Activated T-cell treated with anti-CD3 and anti-CD28 coated beads, Interleukin-2, amount 50 U/mL, for 4 hours (primary cell): Measurements from ENCODE around the gene ULK2. TPM values are rescaled to one million over a fixed set of nuclear protein-coding genes. Genes with fewer than 3 reads are reported as not detected.

Experiments
- ATAC-seq, 2 donors: fragments of 200-7000 bp; cut with Tn5 transposase; one replicate each; pipeline ENCODE4 v1.10.0; 2021
- DNase-seq: peaks from one replicate; pipeline ENCODE4 v3.0.0-alpha.2; 2020
- H3K27me3 Mint-ChIP-seq: one replicate; pipeline ENCODE4 v1.8.0; 2021; ENCODE audit warnings: low read depth, mixed read lengths
- H3K36me3 Mint-ChIP-seq: one replicate; pipeline ENCODE4 v1.8.0; 2022; ENCODE audit warnings: mixed read lengths; ENCODE audit not compliant: insufficient read depth
- H3K4me1 Mint-ChIP-seq: one replicate; pipeline ENCODE4 v1.8.0; 2021; ENCODE audit warnings: low read depth, mixed read lengths
- H3K4me3 Mint-ChIP-seq: one replicate; pipeline ENCODE4 v1.8.0; 2021; ENCODE audit warnings: mild to moderate bottlenecking, moderate library complexity, mixed read lengths
- H3K9me3 Mint-ChIP-seq: one replicate; pipeline ENCODE4 v1.8.0; 2021; ENCODE audit warnings: mixed read lengths
- total RNA-seq, 3 donors: library from RNA; stranded (reverse); gene quantifications; one replicate each; pipeline ENCODE4 v1.2.1, GENCODE V29; 2021

ULK2 gene
- total RNA-seq, 3 donors from 2014 or later, result 4.5 to 6.9 (median 6.1) TPM

DNA sequence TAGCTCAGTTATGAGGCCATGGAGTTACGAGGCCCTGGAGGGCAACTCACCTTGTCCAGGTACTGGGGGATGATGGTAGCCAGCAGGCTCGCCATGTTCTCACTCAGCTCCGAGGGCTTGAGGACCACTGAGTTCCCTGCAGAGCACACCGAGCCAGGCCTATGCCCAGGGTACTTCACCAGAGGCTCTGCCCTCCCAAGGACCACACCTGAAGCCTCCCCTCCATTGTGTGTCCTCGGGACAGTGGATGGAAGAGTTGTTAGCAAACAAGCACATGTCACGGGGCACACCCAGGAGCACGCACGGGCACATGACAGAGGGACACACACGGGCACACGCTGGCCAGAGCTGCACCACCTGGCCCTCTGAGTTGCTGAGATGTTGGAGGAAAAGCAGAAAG, 125.2 kb downstream of the ULK2 start:
- Mint-ChIP-seq H3K36me3 (no peaks in the 10 kb centered on the region), H3K27me3 (no peaks in the 10 kb centered on the region), H3K4me1 (peaks cover 6% of the 10 kb centered on the region), H3K4me3 (peak overlapping the region; percentile 17), H3K9me3 (no peaks in the 10 kb centered on the region)
- ATAC-seq (no peak), DNase-seq (no peak)

DNA sequence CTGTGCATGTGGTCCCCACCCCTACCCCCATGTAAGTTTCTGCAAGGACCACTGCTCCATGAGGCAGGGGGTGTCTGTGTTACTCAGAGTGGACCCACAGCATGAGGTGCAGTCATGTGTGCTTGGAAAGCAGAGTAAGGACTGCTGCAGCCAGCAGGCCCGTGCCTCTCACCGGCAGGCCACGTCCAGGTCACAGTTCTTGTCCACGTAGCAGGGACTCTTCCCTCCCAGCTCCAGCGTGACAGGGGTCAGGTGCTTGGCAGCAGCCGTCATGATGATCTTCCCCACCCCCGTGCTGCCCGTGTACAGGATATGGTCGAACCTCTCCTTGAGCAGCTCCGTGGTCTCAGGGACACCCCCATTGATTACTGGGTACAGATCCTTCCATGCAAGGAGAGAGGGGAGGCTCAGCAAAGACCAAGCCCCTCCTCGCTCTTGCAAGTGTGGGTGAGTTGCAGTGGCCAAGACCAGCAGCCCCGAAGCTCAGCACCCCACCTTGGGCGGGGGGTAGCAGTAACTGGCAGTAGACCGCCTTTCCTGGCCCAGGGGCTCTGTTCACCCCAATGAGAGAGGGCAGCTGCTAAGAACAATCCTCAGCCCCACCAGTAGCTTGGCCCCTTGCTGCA, 125.8 kb downstream of the ULK2 start:
- ATAC-seq (no peak), DNase-seq (no peak)
- Mint-ChIP-seq H3K4me3 (no peak overlapping the region), H3K9me3 (no peaks in the 10 kb centered on the region), H3K4me1 (peaks cover 6% of the 10 kb centered on the region), H3K27me3 (no peaks in the 10 kb centered on the region), H3K36me3 (no peaks in the 10 kb centered on the region)

DNA sequence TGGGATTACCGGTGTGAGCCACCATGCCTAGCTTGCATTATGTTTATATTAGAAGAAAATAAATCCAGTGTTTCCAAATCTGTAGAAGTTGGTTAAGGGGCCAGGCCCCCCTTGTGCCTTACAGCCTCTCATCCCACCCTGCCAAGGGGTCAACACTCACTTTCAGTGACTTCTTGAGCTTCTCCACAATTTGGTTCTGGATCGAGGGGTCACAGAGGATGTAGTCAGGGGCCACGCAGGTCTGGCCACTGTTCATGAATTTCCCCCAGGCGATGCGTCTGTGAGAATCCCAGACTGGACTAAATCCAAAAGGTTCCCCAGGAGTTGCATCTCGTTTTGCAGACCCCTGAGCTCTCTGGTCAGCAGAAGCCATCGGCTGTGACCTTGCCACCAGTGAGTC, 126.8 kb downstream of the ULK2 start:
- Mint-ChIP-seq H3K9me3 (no peaks in the 10 kb centered on the region), H3K4me1 (peaks cover 6% of the 10 kb centered on the region), H3K4me3 (no peak overlapping the region), H3K36me3 (no peaks in the 10 kb centered on the region), H3K27me3 (no peaks in the 10 kb centered on the region)
- DNase-seq, result no peak
- ATAC-seq, result no peak

DNA sequence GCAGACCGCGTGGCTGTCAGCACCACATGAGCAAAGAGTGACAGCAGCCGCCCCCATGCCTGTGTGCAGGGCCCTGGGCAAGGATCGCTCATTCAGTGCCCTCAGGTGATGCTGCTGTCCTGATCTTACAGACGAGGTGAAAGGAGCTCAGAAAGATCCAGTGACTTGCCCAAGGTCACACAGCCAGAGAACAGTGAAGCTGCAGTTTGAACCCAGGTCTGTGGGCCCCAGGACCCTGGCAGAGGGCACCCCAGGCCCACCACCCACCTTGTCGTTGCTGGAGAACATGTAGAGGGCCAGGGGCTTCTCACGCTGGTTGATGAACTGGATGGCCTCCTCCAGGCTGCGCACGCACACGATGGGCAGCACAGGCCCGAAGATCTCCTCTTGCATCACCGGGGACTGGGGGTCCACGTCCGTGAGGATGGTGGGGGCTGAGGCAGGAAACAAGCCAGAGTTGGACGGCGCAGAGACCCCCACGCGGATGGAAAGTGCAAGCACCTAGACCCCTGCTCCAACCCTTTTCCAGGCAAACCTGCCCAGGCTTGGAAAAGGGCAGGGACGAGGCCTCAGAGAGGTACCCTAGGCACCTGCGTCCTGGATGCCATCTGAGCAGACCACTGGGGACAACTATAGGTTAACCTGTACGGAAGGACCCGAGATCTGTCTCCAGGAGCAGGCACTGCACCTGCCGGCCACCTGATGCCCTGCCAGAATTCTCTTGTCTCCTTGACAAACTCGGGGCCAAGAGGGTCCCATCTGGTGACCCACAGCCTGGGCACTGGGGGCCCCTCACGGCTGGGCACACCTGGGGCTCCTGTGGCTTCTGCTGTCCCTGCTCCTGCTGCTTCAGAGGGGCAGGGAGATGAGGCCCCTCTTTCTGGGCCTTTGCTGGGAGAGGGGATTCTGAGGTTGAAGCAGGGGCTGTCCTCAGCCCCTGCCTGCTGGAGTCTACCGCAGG, 128.2 kb downstream of the ULK2 start:
- no peak for DNase-seq

DNA sequence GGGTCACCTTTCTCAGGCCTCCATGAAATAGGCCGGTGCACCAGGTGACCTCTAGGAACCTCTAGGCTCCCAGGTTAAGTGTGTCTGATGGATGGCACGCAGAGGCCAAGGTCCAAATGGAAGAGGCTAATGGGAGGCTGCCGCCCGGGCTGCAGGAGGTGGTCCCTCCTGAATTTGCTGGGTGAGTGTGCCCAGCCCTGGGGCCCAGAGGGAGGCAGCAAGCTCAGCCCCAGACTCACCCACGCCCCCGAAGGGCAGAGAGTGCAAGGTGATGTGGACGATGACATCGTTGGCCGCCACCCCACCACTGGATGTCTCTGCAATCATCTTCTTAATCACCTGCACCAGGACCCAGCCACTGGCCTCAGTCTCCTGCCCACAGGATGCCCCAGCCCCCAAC, 129.0 kb downstream of the ULK2 start:
- H3K27me3 Mint-ChIP-seq, result no peaks in the 10 kb centered on the region
- H3K36me3 Mint-ChIP-seq, result no peaks in the 10 kb centered on the region
- no peak for DNase-seq
- H3K4me3 Mint-ChIP-seq, result no peak overlapping the region
- H3K4me1 Mint-ChIP-seq, result no peaks in the 10 kb centered on the region
- no peaks in the 10 kb centered on the region for H3K9me3 Mint-ChIP-seq
- no peak for ATAC-seq

More for the DNA sequence above, 128.2 kb downstream of the ULK2 start:
- no peak for ATAC-seq
- Mint-ChIP-seq H3K4me3 (no peak overlapping the region), H3K27me3 (no peaks in the 10 kb centered on the region), H3K36me3 (no peaks in the 10 kb centered on the region), H3K9me3 (no peaks in the 10 kb centered on the region), H3K4me1 (no peaks in the 10 kb centered on the region)

DNA sequence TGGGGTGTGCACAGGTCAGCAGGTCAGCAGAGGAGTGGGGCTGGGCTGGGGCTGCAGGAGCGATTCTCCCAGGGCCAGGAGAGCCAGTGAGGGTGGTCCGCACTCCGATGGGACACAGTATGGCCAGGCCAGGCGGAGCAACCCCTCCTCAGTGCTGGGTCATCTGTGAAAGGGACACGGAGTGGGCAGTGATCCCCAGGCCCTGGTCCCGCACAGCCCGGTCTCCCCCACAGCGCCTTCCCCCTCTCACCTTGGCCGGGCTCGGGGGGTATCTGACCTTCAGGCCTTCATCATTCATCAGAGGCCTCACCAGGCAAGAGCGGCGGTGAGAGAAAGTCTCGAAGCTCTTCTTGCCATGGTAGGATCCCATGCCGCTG, 129.7 kb downstream of the ULK2 start:
- Mint-ChIP-seq H3K4me1 (no peaks in the 10 kb centered on the region), H3K36me3 (no peaks in the 10 kb centered on the region), H3K27me3 (no peaks in the 10 kb centered on the region), H3K4me3 (no peak overlapping the region), H3K9me3 (no peaks in the 10 kb centered on the region)
- no peak for DNase-seq
- no peak for ATAC-seq

DNA sequence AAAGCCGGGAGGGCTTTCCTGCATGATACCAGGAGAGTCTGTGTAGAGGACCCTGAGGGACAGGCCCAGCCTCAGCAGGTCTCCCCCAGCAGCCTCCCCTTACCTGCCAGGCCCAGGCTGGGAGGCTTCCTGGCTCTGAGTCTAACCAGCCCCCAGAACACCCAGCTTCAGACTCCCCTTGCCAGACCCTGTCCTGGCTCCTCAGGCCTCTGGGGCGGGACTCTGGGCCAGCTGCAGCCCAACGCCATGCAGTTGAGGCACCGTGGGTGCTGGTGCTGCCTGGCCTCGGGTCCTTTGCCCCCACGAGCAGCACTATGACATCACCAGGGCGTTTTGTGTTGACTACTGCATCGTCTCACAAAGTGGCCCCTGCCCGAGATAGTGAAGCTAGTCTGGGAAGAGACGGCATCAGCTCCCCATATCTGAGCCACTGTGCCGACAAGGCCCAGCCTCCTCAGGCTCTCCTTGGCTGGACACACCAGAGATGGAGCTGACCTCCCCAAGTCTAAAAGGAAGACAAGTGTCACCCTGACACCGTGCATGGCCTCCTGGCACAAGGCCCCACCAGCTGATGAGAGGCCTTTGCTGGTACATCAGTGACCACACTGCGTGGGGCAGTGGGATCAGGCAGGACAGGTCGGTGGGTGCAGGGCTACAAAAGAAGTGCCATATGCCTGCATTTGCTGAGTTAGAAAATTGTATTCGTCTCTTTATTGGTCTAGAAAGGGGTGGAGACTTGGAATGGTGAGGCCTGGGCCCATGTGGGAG, 130.2 kb downstream of the ULK2 start:
- Mint-ChIP-seq H3K36me3 (no peaks in the 10 kb centered on the region), H3K9me3 (no peaks in the 10 kb centered on the region), H3K27me3 (no peaks in the 10 kb centered on the region), H3K4me1 (no peaks in the 10 kb centered on the region), H3K4me3 (no peak overlapping the region)
- no peak for DNase-seq
- no peak for ATAC-seq

DNA sequence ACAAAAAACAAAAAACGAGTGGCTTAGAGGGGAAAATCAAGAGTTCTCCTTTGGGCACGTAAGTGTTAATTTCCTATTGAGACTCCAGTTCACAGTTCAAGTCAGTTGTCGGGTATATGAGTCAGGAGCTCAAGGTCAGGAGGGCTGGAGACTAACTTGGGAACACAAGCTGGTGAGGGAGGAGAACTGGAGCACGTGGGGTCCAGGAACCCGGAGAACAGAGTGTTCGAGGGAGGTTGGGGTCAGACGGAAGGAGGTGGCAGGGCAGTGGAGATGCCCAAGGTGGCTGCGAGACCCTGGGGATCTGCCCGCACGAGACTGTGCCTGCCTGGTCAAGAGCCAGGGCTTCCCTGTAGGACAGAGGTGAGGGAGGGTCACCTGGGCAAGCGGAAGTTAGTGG, 131.7 kb downstream of the ULK2 start:
- Mint-ChIP-seq H3K4me1 (no peaks in the 10 kb centered on the region), H3K9me3 (no peaks in the 10 kb centered on the region), H3K27me3 (no peaks in the 10 kb centered on the region), H3K36me3 (no peaks in the 10 kb centered on the region), H3K4me3 (no peak overlapping the region)
- DNase-seq, result no peak
- no peak for ATAC-seq

DNA sequence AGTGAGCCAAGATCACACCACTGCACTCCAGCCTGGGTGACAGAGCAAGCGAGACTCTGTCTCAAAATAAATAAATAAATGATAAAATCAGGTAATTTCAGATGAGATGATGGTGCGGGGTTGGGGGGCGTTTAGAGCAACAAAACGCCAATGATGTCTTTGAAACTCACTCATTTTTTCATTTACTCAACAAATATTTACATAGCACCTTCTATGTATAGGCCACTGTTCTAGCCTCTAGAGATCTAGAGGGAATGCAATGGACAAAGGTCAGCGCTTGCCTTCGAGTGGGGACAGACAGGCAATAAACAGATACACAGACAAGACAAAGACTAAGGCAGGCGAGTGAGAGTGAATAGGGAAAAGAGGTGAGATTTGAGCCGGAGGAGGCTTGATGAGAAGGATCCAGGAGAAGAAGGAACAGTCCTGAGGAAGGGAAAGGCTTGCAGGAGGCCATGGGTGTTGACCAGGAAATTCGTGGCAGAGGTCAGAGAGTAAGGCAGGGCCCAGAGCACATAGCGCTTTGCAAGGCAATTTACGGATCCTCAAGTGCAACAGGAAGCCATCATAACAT, 133.7 kb downstream of the ULK2 start:
- no peak for ATAC-seq
- no peaks in the 10 kb centered on the region for H3K27me3 Mint-ChIP-seq
- no peaks in the 10 kb centered on the region for H3K36me3 Mint-ChIP-seq
- H3K4me3 Mint-ChIP-seq, result no peak overlapping the region
- no peak for DNase-seq
- no peaks in the 10 kb centered on the region for H3K4me1 Mint-ChIP-seq
- no peaks in the 10 kb centered on the region for H3K9me3 Mint-ChIP-seq

DNA sequence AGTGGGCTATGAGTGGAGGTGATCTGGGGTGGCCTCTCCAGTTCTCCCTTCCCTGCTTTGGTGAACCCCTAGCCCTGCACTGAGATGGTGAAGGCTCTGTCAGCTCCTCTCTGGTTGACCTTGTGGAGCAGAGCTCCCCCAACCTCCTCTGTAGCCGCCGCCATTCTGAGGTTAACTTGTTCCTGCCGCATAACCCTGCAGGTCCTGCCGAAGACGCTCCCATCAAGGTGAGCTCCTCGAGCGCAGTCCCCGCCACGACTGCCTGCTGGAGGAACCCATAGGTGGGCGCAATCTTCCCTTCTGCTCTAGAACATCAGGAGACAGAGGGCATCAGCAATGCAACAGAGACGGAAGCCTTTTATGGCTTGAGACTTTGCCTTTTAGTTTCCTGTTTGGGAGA, 136.1 kb downstream of the ULK2 start:
- H3K4me3 Mint-ChIP-seq, result no peak overlapping the region
- ATAC-seq (no peak), DNase-seq (no peak)
- no peaks in the 10 kb centered on the region for H3K4me1 Mint-ChIP-seq
- H3K27me3 Mint-ChIP-seq, result no peaks in the 10 kb centered on the region
- no peaks in the 10 kb centered on the region for H3K9me3 Mint-ChIP-seq
- no peaks in the 10 kb centered on the region for H3K36me3 Mint-ChIP-seq

DNA sequence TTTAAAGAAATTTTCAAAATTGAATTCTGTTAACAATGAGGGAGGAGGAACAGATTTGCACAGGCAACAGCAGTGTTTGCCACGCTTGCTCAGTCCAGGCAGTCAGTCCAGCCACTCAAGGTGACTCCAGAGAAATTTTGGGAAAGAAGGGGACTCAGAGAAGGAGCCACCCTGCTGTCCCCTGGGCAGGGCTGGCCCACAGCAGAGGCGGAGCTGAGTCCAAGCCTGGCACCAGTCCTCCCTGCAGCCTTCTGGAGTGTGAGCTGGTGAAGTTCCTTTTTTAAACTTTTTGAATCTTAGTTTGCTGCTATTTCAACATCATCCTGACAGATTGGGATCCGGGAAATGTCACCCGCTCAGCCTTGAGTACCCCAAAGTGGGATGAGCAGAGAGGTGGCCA, 136.9 kb downstream of the ULK2 start:
- Mint-ChIP-seq H3K9me3 (no peaks in the 10 kb centered on the region), H3K27me3 (no peaks in the 10 kb centered on the region), H3K4me1 (no peaks in the 10 kb centered on the region), H3K4me3 (no peak overlapping the region), H3K36me3 (no peaks in the 10 kb centered on the region)
- DNase-seq (no peak), ATAC-seq (no peak)

DNA sequence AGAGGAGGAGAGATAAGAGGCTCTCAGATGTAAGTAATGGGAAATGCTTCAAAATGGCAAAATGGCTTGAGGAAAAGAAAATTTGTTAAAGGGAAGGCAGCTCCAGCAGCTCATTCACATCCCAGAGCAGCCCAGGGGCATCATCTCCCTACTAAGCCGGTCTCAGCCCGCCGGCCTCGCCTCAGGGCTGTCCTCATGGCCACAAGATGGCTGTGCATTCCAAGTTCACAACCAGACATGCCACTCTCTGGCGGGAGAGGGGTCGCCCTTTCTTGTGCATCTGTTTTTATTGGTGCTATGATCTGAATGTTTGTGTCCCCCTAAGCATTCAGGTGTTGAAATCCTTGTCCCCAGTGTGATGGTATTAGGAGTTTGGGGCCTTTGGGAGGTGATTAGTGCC, 137.8 kb downstream of the ULK2 start:
- H3K4me3 Mint-ChIP-seq, result no peak overlapping the region
- ATAC-seq (no peak), DNase-seq (no peak)
- no peaks in the 10 kb centered on the region for H3K36me3 Mint-ChIP-seq
- H3K9me3 Mint-ChIP-seq, result no peaks in the 10 kb centered on the region
- peaks cover 9% of the 10 kb centered on the region for H3K4me1 Mint-ChIP-seq
- H3K27me3 Mint-ChIP-seq, result no peaks in the 10 kb centered on the region

DNA sequence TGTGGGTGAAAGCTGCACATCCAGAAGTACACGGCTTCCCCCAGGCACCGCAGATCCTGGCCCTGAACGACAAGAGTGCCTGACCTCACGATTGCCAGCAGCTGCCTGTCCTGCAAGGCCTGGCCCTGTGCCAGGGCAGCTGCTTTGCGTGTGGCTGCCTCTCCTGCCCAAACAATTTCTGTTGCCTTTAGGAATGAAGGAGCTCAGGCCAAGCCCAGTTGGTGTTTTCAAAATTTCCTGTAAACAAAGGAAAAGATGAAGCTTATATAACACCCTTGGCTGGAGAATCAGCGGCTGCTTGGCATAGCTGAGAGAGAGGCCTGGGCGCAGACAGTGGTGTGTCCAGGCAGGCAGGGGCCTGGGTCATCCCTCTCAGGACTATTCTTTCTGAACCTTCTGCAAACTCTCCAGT, 139.6 kb downstream of the ULK2 start:
- Mint-ChIP-seq H3K4me3 (no peak overlapping the region), H3K27me3 (no peaks in the 10 kb centered on the region), H3K9me3 (no peaks in the 10 kb centered on the region), H3K36me3 (no peaks in the 10 kb centered on the region), H3K4me1 (peaks cover 18% of the 10 kb centered on the region)
- DNase-seq (no peak), ATAC-seq (no peak)

DNA sequence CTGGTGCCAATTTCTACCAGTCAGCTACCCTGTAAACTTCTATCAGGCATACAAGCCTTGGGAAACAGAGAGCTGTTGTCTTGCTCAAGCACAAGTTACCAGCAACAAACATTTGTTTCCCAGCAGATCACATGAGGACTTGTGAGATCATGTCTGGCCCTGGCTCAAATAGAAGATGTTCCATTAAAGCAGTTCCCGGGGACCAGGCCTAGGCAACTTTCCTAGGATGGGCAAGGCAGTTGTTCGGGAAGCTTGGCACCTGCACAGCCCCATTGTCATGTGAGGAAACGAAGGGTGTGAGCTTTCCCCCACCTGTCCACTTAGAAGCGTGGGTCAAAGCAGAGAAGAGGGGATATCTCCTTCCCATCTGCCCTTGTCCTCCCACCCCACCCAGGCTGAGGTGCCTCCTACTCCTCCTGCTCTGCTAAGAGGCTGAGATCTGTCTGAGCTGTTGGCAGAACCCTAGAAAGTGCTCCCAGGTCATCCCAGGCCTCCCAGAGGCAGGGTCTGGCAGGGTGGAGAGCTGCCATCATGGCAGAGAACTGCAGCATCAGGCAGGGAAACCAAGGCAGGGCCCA, 140.1 kb downstream of the ULK2 start:
- ATAC-seq (no peak), DNase-seq (no peak)
- H3K9me3 Mint-ChIP-seq, result no peaks in the 10 kb centered on the region
- no peaks in the 10 kb centered on the region for H3K36me3 Mint-ChIP-seq
- no peaks in the 10 kb centered on the region for H3K27me3 Mint-ChIP-seq
- H3K4me3 Mint-ChIP-seq, result no peak overlapping the region
- H3K4me1 Mint-ChIP-seq, result peaks cover 18% of the 10 kb centered on the region
